OCI-LY1 (cell line): ENCODE measurements around the gene AKT3.

Experiments
- EZH2 ChIP-seq: fragments of 200-600 bp; sonication (generic), shearing (Covaris generic); IDR thresholded peaks from 2 replicates; pipeline ENCODE4 v1.8.0; 2017; ENCODE audit warnings: borderline replicate concordance, mixed run types, mild to moderate bottlenecking, antibody characterized with exemption, low read length, moderate library complexity, mixed read lengths
- TF ChIP-seq, protein P1 (sequence below): fragments of 200-600 bp; sonication (generic), shearing (Covaris generic); IDR thresholded peaks from 2 replicates; pipeline ENCODE4 v1.5.1; 2017; ENCODE audit warnings: mild to moderate bottlenecking, antibody characterized with exemption, low read length, moderate library complexity, mixed read lengths

DNA sequence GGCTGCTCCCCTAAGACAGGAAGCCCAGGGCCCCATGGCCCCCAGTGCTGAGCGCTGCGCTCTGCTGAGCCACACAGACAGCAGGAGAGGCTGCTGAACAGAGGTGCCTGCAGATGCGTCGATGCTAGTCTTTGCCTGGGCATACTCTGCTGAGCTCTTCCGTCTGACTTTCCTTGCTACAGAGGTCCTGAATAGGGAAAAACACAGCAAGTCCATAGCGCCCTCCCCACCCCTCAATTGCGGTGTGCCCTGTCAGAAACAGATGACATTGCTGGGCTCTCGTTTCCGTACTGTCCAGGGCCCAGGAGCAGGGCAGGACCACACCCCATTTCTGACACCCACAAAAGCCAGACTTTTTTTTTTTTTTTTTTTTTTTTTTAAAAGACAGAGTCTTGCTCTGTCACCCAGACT, 341.7 kb downstream of the AKT3 start:
- TF ChIP-seq, protein P1, sequence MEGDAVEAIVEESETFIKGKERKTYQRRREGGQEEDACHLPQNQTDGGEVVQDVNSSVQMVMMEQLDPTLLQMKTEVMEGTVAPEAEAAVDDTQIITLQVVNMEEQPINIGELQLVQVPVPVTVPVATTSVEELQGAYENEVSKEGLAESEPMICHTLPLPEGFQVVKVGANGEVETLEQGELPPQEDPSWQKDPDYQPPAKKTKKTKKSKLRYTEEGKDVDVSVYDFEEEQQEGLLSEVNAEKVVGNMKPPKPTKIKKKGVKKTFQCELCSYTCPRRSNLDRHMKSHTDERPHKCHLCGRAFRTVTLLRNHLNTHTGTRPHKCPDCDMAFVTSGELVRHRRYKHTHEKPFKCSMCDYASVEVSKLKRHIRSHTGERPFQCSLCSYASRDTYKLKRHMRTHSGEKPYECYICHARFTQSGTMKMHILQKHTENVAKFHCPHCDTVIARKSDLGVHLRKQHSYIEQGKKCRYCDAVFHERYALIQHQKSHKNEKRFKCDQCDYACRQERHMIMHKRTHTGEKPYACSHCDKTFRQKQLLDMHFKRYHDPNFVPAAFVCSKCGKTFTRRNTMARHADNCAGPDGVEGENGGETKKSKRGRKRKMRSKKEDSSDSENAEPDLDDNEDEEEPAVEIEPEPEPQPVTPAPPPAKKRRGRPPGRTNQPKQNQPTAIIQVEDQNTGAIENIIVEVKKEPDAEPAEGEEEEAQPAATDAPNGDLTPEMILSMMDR: no peak
- TF ChIP-seq EZH2: no peak
